Suprapubic skin (tissue), 4 donors: ENCODE data around the gene MYZAP. TPM values are rescaled to one million over a fixed set of nuclear protein-coding genes. Genes with fewer than 3 reads are reported as not detected.

Experiments
- DNase-seq, 2 donors: peaks; one replicate each; pipeline ENCODE4 v3.0.0-alpha.2; 2019; ENCODE audit warnings: low spot score in 2 of 2
- H3K27ac ChIP-seq: fragments of 200-600 bp; sonication (generic); one replicate; pipeline ENCODE4 v1.5.1; 2019
- H3K27me3 ChIP-seq: fragments of 200-600 bp; sonication (generic); one replicate; pipeline ENCODE4 v1.5.1; 2019
- H3K36me3 ChIP-seq: fragments of 200-600 bp; sonication (generic); one replicate; pipeline ENCODE4 v1.5.1; 2019
- H3K4me1 ChIP-seq: fragments of 200-600 bp; sonication (generic); one replicate; pipeline ENCODE4 v1.5.1; 2019
- H3K4me3 ChIP-seq: fragments of 200-600 bp; sonication (generic); one replicate; pipeline ENCODE4 v1.5.1; 2019; ENCODE audit warnings: mild to moderate bottlenecking
- H3K9me3 ChIP-seq: fragments of 200-600 bp; sonication (generic); one replicate; pipeline ENCODE4 v1.5.1; 2019
- CTCF ChIP-seq, 2 donors: fragments of 200-600 bp in 1 of 2; fragments of 450-650 bp in 1 of 2; sonication (generic) in 1 of 2; IDR thresholded peaks; one replicate each; pipeline ENCODE4 v1.5.1; 2016 to 2019; ENCODE audit warnings: antibody characterized with exemption in 2 of 2, mild to moderate bottlenecking in 1 of 2, moderate library complexity in 1 of 2
- EP300 ChIP-seq: sonication (generic); formaldehyde crosslinking; IDR thresholded peaks from one replicate; pipeline ENCODE4 v1.6.1; 2017; ENCODE audit warnings: antibody characterized with exemption
- POLR2A ChIP-seq, 2 donors: fragments of 450-650 bp; IDR thresholded peaks; one replicate each; pipeline ENCODE4 v1.6.1; 2017; ENCODE audit warnings: antibody characterized with exemption in 2 of 2, mild to moderate bottlenecking in 2 of 2, moderate library complexity in 2 of 2
- POLR2AphosphoS5 ChIP-seq, 3 donors: sonication (generic); formaldehyde crosslinking; IDR thresholded peaks; one replicate each; pipeline ENCODE4 v1.6.1; 2017; ENCODE audit warnings: antibody characterized with exemption in 3 of 3
- WGBS: methylation state at CpG from one replicate; pipeline ENCODE4 v1.1.5; 2018; 5-methylcytosine and 5-hydroxymethylcytosine counted together
- total RNA-seq, 4 donors: library from RNA; depleted of rRNA; stranded (reverse); fragments of >200 nt; gene quantifications; one replicate each; pipeline ENCODE4 v1.1.0, GENCODE V29; 2016

The MYZAP gene
- total RNA-seq, 4 donors from 2014 or later, result 8.6 to 14.9 (median 11.6) TPM

- no peak for DNase-seq
- Histone ChIP-seq H3K4me3 (no peak overlapping the region), H3K27me3 (no peaks in the 10 kb centered on the region), H3K9me3 (no peaks in the 10 kb centered on the region), H3K27ac (no peak overlapping the region), H3K4me1 (no peaks in the 10 kb centered on the region), H3K36me3 (no peaks in the 10 kb centered on the region)
- TF ChIP-seq POLR2AphosphoS5 (IDR thresholded peaks at IDR 0.05) (no peak), POLR2A (IDR thresholded peaks at IDR 0.05) (no peak), CTCF (IDR thresholded peaks at IDR 0.05) (no peak), EP300 (no peak)
- 69% methylated on average over 10 of the region's 10 CpGs for WGBS
These were observed 34.2 kb downstream of the MYZAP start for GRCh38 chr15:57625703-57626448.

GRCh38 chr15:57626713-57627440, 35.2 kb downstream of the MYZAP start:
- Histone ChIP-seq H3K36me3 (no peaks in the 10 kb centered on the region), H3K27ac (no peak overlapping the region), H3K4me3 (no peak overlapping the region), H3K9me3 (no peaks in the 10 kb centered on the region), H3K27me3 (no peaks in the 10 kb centered on the region), H3K4me1 (no peaks in the 10 kb centered on the region)
- TF ChIP-seq CTCF (IDR thresholded peaks at IDR 0.05), result no peak
- WGBS, result 62% methylated on average over 8 of the region's 8 CpGs
- DNase-seq, result no peak

GRCh38 chr15:57631386-57632110, 39.8 kb downstream of the MYZAP start:
- no peak for TF ChIP-seq EP300
- no peak for TF ChIP-seq POLR2A (IDR thresholded peaks at IDR 0.05)
- no peak for TF ChIP-seq CTCF (IDR thresholded peaks at IDR 0.05)
- no peak for TF ChIP-seq POLR2AphosphoS5 (IDR thresholded peaks at IDR 0.05)
- H3K36me3 ChIP-seq, result peaks cover 4% of the 10 kb centered on the region
- no peak overlapping the region for H3K4me3 ChIP-seq
- no peaks in the 10 kb centered on the region for H3K27me3 ChIP-seq
- peaks cover 6% of the 10 kb centered on the region for H3K4me1 ChIP-seq
- no peak overlapping the region for H3K27ac ChIP-seq
- H3K9me3 ChIP-seq, result no peaks in the 10 kb centered on the region
- DNase-seq, result no peak
- WGBS, result 90% methylated on average over 5 of the region's 5 CpGs

DNA sequence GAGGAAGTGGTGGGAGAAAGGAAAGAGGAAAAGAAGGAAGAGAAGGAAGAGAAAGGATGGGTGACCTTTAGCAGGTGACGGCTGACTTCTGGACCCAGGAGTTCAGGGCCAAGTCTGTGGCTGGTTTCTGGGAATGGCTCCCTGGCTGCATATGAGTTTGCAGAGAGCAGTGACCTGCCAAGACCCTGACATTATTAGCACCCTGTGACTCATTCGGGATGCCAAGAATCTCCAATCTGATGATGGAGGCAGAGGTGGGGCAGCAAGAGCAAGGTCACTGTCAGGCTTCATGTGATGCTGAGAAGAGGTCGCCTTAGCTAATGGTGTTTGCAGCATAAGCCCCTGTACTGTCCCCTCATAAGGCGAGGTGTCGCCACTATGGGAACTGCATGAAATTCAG, 42.6 kb downstream of the MYZAP start:
- peaks cover 4% of the 10 kb centered on the region for H3K36me3 ChIP-seq
- WGBS, result 92% methylated on average over 5 of the region's 5 CpGs
- H3K27ac ChIP-seq, result no peak overlapping the region
- no peak for DNase-seq
- H3K9me3 ChIP-seq, result no peaks in the 10 kb centered on the region
- H3K4me3 ChIP-seq, result no peak overlapping the region
- TF ChIP-seq EP300 (no peak), CTCF (IDR thresholded peaks at IDR 0.05) (no peak), POLR2A (IDR thresholded peaks at IDR 0.05) (no peak), POLR2AphosphoS5 (IDR thresholded peaks at IDR 0.05) (no peak)
- H3K27me3 ChIP-seq, result no peaks in the 10 kb centered on the region
- H3K4me1 ChIP-seq, result peaks cover 6% of the 10 kb centered on the region
